NCI-H82 treated with DMSO at 0.1 percent for 48 hours (cell line): ENCODE data around the gene SFSWAP.
"Not testable (repeated sequence)": the region's sequence is repeated elsewhere in the genome, so short reads cannot be mapped to it uniquely, and the experiment has no call there.

ENCODE experiments used
- DNase-seq: peaks from one replicate; lab custom pipeline; 2025; ENCODE audit not compliant: unreplicated experiment; lab: John Stamatoyannopoulos, UW

The SFSWAP gene

DNA sequence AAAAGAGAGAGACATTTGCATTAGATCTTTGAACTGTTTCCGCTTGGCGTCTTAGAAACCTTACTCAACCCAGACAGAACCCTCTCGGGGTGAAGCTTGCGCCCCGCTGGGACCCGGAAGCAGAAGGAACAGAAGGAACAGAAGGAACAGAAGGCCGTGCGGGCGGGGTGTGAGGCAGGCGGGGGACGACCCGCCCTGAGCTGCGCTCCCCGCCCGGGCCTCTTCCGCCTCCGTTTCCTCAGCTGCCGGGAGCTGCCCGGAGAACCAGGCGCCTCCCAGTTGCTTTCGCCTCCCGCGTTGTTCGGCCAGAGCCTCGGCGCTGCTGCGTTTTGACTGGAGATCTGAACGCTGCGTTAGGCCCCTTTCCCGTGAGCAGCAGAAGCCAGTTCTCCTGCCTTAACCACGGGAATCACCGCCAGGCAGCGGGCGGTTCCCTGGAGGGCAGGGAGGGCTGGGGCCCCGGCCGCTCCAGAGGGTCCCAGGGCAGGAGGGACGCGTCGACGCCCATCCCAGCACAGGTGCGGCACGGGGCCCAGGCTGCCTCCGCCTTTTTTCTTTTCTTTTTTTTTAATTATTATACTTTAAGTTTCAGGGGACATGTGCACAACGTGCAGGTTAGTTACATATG, 98.0 kb downstream of the SFSWAP start:
- no peak for DNase-seq

DNA sequence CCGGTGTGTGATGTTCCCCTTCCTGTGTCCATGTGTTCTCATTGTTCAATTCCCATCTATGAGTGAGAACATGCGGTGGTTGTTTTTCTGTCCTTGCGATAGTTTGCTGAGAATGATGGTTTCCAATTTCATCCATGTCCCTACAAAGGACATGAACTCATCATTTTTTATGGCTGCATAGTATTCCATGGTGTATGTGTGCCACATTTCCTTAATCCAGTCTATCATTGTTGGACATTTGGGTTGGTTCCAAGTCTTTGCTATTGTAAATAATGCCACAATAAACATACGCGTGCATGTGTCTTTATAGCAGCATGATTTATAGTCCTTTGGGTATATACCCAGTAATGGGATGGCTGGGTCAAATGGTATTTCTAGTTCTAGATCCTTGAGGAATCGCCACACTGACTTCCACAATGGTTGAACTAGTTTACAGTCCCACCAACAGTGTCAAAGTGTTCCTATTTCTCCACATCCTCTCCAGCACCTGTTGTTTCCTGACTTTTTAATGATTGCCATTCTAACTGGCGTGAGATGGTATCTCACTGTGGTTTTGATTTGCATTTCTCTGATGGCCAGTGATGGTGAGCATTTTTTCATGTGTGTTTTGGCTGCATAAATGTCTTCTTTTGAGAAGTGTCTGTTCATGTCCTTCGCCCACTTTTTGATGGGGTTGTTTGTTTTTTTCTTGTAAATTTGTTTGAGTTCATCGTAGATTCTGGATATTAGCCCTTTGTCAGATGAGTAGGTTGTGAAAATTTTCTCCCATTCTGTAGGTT, 98.8 kb downstream of the SFSWAP start:
- DNase-seq: not testable (repeated sequence)

DNA sequence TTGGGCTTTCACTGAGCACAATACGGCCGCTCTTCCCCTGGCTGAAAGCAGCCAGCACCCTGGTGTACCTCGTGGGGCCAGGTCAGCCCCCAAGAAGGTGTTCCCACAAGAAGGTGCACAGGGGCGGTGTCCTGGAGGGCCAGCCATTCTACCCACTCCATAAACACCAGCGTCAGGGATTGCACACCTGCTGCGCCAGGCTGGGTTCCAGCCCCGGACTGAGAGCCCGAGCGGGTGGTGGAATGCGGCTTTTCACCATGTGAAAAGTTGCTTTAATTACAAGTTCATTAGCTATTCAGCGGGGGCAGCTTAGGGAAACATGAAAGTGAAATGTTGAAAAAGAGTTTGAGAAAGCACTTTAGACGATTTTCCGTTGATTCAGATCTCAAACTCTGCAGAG, 99.8 kb downstream of the SFSWAP start:
- DNase-seq: no peak

DNA sequence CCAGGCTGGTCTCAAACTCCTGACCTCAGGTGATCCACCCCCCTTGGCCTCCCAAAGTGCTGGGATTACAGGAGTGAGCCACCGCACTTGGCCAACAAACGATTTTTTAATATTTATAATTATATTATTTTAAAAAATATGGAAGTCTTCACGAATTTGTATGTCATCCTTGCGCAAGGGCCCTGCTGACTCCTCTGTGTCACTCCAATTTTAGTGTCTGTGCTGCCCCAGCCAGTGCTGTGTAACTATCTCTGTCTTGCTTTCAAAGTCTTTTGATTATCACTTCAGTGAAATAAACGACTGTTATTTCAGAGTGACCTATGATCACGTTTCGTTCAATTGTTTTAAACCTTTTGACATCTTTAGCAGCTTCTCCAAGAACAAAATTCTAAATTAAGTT, 104.2 kb downstream of the SFSWAP start:
- DNase-seq: no peak

DNA sequence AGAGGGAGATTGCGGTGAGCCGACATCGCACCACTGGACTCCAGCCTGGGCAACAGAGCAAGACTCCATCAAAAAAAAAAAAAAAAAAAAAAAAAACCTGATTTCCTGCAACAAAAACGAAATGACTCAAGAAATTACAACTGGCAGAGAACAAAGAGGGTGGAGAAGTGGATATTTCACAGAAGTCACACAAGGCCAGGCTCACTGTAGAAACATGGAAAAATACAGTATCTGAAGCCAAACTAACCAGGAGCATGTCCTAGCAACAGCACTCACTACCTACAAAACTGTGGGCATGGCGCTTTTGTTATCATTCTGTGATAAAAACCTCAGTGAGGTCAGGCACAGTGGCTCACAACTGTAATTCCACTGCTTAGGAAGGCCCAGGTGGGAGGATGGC, 105.6 kb downstream of the SFSWAP start:
- DNase-seq: no peak

DNA sequence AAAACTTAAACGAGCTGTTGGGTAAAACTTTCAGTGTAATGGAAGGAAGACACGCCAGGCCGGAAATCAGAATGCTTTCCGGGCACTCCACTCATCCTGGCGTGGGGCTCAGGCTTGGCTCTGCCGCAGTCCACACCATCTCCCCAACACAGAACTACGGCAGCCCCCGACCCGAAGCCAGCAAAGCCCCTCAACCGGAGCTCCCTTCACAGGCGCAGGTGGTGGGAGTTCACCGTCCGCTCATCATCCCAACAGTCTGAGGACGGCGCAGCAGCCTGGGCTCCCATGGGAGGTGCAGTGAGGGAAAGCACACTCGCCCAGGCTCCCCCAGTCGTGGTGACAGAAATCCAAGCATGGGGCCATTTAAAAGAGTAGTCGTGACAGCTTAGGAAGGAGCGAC, 106.4 kb downstream of the SFSWAP start:
- no peak for DNase-seq

DNA sequence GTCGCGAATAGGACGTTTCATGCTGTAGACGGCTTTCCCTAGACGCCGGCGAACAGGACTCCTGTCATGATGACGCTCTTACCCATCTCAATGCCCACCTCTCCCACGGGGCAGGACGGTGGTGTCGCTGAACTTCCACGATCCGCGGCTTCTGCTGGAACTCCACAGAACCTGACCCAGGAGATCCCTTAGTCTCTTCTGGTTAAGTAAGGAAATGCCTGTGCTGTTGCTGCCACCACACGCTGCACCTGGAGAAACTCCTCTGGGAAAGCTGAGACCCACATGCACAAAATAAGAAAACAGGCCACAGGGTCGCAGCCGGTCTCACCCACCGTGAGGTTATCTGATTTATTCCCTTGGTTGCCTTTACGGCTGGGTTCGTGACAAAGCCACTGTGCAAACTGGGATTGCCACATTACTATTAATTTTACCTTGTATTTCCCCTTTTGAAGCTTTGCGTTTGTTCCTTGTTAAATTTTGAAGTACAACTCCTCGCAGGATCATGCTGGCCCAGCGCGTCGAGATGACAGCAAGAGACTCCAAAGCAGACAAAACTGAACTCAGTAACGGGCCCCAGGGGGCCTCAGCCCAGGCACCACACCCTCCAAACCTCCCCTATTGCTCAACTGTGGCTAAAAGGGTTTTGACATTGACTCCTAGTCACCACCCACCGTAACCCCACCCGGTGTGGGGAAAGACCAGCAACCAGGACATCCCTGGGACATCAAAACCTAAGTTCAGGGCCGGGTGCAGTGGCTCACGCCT, 108.1 kb downstream of the SFSWAP start:
- no peak for DNase-seq

DNA sequence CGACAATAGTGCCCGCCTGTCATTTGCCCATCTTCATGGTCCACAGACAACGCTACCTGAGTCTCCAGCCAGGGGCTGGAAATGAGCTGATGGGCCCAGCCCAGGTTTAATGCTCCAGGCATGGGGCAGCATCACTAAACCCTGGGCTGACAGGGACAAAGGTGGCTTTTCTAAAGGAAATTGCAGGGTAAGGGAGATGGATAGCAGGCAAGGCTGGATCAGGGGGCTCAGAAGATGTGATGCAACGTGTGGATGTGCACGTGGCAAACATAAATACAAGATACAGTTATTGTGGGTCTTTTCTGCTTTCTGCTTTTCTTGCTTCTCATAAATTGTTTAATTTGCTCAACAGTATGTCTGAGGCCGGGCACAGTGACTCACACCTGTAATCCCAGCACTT, 113.6 kb downstream of the SFSWAP start:
- no peak for DNase-seq

DNA sequence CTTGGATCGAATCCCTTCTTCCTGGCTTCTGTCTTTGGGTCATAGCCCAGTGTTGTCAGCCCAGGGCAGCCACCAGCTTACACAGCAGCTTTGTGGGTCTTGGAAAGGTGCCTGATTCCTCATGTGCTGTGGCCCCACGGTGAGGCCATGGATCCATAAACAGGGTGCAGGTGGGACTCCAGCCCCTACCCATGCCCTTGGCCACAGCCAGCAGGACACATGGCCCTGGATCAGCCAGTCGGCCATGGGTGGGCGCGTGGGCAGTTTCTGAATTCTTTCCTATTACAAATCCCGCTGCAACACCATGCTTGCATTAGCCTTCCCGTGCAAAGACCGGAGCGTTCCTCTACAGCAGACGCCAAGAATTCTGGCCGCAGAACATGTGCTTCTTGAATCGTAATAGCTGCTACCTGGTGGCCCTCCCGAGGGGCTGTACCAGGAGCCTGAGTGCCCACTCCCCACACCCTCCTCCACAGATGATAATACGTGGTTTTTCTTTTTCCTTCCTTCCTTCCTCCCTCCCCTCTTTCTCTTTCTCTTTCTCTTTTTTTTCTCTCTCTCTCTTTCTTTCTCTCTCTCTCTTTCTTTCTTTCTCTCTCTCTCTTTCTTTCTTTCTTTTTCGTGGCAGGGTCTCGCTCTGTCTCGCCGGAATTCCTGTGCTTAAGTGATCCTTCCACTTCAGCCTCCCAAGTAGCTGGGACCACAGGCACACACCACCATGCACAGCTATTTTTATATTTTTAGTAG, 114.4 kb downstream of the SFSWAP start:
- no peak for DNase-seq

DNA sequence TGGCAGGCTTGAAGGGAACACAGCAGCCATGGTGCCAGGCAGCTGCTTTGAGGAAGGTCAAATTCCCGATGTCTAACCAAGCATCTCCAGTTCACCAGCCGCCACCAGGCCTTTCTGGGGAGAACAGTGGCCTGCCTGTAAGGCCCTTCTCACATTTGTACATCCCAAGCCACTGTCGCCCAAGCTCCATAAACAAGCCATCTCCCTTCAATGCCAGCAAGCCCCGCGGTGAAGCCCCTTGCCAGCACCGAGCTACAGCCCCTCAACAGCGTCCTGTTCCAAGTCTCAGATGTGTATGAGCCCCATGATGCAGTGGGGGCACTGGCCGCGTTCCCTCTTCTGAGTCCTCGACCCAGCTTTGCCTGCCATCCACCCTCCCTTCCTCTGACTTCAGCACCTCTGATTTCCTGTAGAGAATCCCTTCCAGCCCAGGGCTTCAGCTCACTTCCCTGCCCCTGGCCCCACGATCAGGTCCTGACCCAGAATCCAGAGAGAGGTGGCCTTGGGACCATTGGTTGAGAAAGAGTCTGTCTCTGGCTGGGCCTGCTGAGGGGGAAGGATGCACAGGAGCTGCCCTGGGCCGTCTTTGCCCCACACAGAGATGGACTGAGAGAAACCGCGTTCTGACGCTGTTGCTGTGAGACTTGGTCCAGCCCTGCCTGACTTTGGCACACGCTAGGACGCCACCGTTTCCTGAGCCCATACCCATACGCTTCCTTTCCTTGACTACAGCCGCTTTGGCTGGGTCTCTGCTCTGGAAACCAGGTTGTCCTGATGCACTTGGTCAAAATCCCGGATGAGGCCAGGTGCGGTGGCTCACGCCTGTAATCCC, 115.4 kb downstream of the SFSWAP start:
- no peak for DNase-seq

DNA sequence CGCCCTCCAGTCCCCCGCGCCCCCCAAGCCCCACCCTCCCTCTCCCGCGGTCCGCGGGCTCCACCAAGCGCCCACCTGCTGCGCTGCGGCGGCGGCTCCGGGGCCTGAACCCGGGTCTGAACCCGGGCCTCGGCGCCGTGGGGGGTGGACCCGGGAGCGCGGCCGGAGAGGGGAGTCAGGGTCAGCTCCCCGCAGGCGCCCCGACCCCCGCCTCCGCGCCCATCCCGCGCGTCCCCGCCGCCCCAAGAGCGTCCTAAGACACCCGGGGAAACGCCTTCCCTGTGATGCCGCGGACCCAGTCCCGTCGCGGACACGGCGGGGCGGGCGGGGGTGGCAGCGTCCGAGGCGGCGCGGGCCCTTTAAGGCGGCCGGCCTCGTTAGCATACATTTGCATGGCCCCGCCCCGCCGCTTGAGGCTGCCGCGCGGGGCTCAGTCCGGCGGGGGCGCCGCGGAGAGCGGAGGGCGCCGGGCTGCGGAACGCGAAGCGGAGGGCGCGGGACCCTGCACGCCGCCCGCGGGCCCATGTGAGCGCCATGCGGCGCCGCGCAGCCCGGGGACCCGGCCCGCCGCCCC, 117.2 kb downstream of the SFSWAP start, which contains the start of gene MMP17:
Gene MMP17, plus strand, starts transcription at position 433 of the 574 bp plus-strand sequence. Its CDS starts 102 bp downstream, at position 535.
- no peak for DNase-seq

DNA sequence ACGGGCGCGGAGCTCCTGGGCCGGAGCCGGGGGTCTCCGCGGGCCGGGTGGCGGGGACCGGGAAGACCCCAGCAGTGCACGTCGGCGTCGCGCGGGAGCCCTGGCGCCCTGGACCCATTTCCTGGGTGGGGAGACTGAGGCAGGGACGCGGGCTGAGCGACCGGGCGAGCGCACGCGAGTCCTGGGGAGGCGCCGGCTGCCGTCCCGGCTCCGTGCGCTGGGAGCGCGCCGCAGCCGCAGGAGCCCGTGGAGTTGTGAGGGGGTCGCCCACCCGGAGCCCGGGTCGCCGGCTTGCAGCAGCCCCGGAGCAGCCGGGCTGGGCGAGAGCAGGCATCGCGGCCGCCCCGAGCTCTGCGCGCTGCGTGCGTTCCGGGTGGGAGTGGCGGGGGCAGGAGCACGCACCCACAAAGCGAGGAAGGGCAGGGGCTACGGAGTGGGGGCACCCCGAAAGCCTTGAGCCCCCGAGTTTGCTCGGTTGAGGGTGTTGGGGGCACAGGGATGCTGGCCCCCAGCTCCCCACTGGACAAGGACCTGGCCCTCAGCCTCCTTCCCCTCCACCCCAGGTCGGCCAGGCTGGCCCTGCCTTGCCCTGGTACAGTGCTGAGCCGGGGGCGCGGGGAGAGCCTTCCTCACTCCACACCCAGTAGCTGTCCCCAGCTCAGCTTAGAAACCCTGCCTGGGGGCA, 117.9 kb downstream of the SFSWAP start:
- DNase-seq: no peak

DNA sequence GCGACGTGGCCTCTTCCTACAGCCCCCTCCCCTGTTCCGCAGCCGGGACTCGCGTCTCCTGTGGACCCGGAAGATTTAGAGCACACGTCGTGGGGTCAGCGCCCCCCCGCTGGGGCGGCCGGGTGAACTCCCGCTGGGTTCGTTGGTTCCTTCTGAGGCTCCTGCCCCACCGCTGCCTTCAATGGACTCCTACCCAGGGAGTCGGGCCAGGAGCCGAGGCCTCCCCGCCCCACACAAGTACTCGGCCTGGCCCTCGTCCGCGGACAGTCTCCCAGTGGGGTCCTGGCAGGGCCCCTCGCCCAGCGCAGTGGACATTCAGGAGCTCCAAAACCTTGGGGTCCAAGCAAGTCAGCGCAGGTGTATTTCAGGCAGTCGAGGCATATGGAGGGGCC, 118.5 kb downstream of the SFSWAP start:
- no peak for DNase-seq

DNA sequence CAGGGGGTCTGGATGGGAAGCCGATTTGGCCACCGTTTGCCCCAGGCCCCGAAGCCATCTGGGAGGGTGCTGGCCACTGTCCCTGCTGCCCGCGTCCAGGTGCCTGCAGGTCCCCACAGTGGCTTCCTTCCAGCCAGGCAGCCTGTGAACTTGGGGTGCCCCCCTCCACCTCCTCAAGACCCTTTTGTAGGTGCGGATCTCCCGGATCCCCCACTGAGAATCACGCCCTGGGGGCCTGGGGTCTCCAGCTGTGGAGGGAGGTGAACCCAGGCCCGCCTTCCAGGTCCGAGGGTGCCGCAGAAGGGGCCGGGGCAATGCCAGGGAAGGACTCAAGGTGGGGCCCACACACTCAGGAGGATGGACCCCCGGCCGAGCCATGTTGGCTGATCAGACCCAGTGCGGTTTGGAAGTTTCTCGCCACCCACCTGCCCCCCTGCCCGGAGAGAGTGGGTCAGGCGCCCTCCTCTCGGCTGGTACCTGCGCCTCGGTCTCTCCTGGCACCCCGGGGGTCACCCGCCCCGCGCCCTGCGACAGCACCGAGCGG, 119.0 kb downstream of the SFSWAP start:
- DNase-seq: no peak

DNA sequence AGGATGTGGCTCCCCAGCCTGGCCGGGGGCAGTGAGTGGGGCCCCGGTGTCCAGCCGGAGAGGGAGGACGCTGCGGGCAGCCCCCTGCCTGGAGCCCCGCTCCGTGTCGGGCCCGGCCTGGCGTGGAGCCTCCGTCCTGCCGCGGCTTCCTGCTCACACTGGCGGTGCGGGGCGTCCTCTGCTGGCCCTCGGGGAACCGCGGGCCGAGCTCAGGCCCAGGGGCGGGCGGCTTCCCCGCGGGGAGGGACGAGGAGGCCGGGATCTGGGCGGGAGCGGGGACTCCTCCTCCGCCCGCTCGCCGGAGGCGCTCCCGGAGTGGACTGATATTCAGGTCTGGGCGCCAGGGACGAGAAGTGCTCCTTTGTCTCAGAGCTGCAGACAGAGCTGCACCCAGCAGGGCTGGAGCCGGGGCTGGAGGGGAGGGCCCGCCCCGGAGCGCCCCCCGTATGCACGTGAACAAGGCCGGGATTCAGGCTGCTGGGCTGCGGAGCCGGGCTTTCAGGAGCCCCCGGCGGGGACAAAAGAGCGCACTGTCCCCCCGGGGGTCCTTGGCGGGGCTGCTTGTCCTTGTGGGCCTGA, 119.5 kb downstream of the SFSWAP start:
- DNase-seq: peak; percentile 11

DNA sequence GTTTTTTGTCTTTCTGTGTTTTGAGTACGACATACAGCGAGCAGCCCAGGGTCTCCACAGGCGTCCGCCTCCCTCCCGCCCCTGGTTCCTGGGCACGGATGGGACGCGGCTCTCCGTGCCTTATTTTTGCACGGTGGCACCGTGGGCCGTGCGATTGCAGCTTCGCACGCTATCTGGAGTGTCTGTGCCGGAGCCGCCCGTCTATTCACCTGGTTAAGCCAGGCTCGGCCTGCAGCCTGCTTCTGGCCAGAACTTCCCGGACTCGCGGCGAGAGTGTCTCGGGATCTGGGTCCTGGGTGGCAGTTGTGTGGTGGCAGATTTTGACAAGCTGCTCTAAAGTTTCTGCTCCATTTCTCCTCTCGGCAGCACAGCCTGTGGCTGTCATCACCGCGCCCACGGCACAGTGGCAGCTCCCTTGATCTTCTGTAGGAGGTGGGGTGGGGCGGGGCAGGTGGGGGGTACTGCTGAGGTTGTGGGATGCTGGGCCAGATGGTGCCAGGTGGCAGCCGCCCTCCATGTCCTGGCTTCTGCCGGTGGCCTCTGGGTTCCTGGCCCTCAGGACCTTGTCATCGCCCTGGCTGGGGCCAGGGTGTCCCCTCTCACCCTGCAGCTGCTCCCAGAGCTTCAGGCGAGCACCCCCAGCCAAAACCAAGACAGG, 120.2 kb downstream of the SFSWAP start:
- no peak for DNase-seq

DNA sequence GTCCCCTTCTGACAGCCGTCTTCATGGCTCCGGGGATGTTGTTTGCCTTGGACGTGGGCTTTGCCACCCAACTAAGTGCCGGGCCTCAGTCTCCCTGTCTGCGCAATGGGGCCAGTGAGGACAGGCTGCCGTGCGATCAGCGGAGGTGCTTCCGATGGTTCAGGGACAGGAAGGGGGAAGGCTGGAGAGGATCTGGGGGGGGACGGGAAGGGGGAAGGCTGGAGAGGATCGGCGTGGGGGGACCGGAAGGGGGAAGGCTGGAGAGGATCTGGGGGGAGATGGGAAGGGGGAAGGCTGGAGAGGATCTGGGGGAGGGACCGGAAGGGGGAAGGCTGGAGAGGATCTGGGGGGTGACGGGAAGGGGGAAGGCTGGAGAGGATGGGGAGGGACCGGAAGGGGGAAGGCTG, 120.7 kb downstream of the SFSWAP start:
- DNase-seq: no peak
